Sigmoid colon (tissue), 4 donors: ENCODE measurements around the gene TRABD2B.

Source experiments
- CTCF ChIP-seq, 4 experiments: fragments of 450-650 bp in 3 of 4; fragments of 200-600 bp in 1 of 4; IDR thresholded peaks; one replicate each; pipeline ENCODE4 v1.5.1; 2016 to 2019; ENCODE audit warnings: antibody characterized with exemption in 4 of 4, mild to moderate bottlenecking in 3 of 4, moderate library complexity in 2 of 4
- EP300 ChIP-seq, 4 donors: sonication (generic); formaldehyde crosslinking; IDR thresholded peaks; one replicate each; pipeline ENCODE4 v1.6.1; 2017; ENCODE audit warnings: antibody characterized with exemption in 4 of 4
- POLR2A ChIP-seq, 2 donors: fragments of 450-650 bp; IDR thresholded peaks; one replicate each; pipeline ENCODE4 v1.6.1; 2016; ENCODE audit warnings: antibody characterized with exemption in 2 of 2, mild to moderate bottlenecking in 2 of 2, moderate library complexity in 2 of 2

GRCh38 chr1:47776667-47777131 is 220.5 kb downstream of the TRABD2B start:
- no peak for TF ChIP-seq POLR2A (IDR thresholded peaks at IDR 0.05)
- TF ChIP-seq EP300 (IDR thresholded peaks at IDR 0.05), result no peak
- no peak for TF ChIP-seq CTCF (IDR thresholded peaks at IDR 0.05)
